ENCODE results near the gene RAB34. TPM values are rescaled to one million over a fixed set of nuclear protein-coding genes. Genes with fewer than 3 reads are reported as not detected.
A peak's percentile ranks its signal among the peaks of the same experiment; 100 is the strongest.

Gene RAB34
- total and polyA plus RNA-seq, 9 of the 15 experiments (the other 6 are each of a cell fraction or from before 2014, with no cell fraction given) = 0.07 to 3.8 (median 0.46) TPM; not detected in 1

DNA sequence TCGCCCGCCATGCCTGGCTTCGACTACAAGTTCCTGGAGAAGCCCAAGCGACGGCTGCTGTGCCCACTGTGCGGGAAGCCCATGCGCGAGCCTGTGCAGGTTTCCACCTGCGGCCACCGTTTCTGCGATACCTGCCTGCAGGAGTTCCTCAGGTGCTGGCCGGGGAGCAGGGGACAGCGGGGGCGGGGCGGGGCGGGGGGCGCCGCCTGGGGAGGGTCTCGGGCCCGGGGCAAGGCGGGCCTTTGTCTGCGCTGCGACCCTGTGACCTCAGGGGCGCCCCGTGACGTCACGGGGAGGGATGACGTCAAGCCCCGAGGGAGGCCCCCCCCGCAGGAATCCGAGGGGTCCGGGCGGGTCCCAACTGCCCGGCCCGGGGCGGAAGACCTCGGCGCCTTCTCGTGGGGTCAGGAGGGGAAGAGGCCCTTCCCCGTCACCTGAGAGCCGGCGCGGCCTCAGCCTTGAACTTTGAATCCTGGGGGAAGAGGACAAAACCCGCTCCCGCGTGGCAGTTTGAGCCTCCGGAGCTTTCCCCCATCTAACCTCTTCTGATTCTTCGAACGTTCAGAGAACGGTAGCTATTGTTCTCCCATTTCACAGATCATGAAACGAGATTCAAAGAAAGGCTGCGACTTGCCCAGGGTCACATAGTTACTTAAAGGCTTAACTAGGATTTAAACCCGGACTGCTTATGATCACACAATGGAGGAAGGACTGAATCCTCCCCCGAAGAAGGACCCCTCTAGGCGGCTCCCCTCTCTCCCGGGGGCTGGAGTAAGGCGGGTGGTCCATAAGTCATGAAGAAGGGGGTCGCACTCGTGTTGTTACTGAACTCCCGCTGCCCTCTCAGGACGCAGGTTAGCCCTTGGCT, 26.7 kb upstream of the RAB34 start (continued):
- TF ChIP-seq ZNF280A (IDR thresholded peaks at IDR 0.05; ENCODE audit: low read depth, partially characterized antibody) (no peak), MCM5 (IDR thresholded peaks at IDR 0.05; ENCODE audit: low read depth) (no peak), ZNF75A (CRISPR knock-in tag; IDR thresholded peaks at IDR 0.05) (no peak), SIRT6 (IDR thresholded peaks at IDR 0.05; ENCODE audit: low read depth, low read length) (no peak), L3MBTL2 (IDR thresholded peaks at IDR 0.05) (peak; percentile 85; the same call in 1 of the 2 replicates), SRSF9 (IDR thresholded peaks at IDR 0.05; ENCODE audit: borderline replicate concordance, low read depth, low read length) (no peak), IRF1 (CRISPR knock-in tag; IDR thresholded peaks at IDR 0.05; ENCODE audit: borderline replicate concordance) (no peak), BACH1 (tag; IDR thresholded peaks at IDR 0.05) (no peak), MTF1 (CRISPR knock-in tag; IDR thresholded peaks at IDR 0.05; ENCODE audit: borderline replicate concordance) (no peak), ZNF124 (CRISPR knock-in tag; IDR thresholded peaks at IDR 0.05) (no peak), BRF1 (IDR thresholded peaks at IDR 0.05; ENCODE audit: borderline replicate concordance, extremely low read depth, insufficient read length) (no peak), ZNF217 (CRISPR knock-in tag; IDR thresholded peaks at IDR 0.05) (no peak), ZBTB17 (CRISPR knock-in tag; IDR thresholded peaks at IDR 0.05) (0 out of 2 replicates have a peak, but pooled peaks have one; percentile 6), ARID2 (IDR thresholded peaks at IDR 0.05) (0 out of 2 replicates have a peak, but pooled peaks have one; percentile 5), CREB5 (CRISPR knock-in tag; IDR thresholded peaks at IDR 0.05) (0 out of 2 replicates have a peak, but pooled peaks have one; percentile 24), RHOXF2B (CRISPR knock-in tag; conservative IDR thresholded peaks at IDR 0.05) (no peak), ZNF274 (IDR thresholded peaks at IDR 0.05; ENCODE audit: borderline replicate concordance, low read depth, low read length) (no peak), CBX5 (IDR thresholded peaks at IDR 0.05; ENCODE audit: borderline replicate concordance, low read depth) (no peak), HLTF (IDR thresholded peaks at IDR 0.05) (no peak)
- TF ChIP-seq, protein P1, sequence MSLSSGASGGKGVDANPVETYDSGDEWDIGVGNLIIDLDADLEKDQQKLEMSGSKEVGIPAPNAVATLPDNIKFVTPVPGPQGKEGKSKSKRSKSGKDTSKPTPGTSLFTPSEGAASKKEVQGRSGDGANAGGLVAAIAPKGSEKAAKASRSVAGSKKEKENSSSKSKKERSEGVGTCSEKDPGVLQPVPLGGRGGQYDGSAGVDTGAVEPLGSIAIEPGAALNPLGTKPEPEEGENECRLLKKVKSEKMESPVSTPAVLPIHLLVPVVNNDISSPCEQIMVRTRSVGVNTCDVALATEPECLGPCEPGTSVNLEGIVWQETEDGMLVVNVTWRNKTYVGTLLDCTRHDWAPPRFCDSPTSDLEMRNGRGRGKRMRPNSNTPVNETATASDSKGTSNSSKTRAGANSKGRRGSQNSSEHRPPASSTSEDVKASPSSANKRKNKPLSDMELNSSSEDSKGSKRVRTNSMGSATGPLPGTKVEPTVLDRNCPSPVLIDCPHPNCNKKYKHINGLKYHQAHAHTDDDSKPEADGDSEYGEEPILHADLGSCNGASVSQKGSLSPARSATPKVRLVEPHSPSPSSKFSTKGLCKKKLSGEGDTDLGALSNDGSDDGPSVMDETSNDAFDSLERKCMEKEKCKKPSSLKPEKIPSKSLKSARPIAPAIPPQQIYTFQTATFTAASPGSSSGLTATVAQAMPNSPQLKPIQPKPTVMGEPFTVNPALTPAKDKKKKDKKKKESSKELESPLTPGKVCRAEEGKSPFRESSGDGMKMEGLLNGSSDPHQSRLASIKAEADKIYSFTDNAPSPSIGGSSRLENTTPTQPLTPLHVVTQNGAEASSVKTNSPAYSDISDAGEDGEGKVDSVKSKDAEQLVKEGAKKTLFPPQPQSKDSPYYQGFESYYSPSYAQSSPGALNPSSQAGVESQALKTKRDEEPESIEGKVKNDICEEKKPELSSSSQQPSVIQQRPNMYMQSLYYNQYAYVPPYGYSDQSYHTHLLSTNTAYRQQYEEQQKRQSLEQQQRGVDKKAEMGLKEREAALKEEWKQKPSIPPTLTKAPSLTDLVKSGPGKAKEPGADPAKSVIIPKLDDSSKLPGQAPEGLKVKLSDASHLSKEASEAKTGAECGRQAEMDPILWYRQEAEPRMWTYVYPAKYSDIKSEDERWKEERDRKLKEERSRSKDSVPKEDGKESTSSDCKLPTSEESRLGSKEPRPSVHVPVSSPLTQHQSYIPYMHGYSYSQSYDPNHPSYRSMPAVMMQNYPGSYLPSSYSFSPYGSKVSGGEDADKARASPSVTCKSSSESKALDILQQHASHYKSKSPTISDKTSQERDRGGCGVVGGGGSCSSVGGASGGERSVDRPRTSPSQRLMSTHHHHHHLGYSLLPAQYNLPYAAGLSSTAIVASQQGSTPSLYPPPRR (CRISPR knock-in tag; IDR thresholded peaks at IDR 0.05; ENCODE audit: borderline replicate concordance) = no peak; the same call in 1 of the 2 replicates
